Activated CD8-positive, alpha-beta memory T cell treated with anti-CD3 and anti-CD28 coated beads for 24 hours (primary cell): Measurements from ENCODE around the gene TP73.

Source experiments
- DNase-seq: peaks from one replicate; pipeline ENCODE4 v3.0.0-alpha.2; 2020

Gene TP73

DNA sequence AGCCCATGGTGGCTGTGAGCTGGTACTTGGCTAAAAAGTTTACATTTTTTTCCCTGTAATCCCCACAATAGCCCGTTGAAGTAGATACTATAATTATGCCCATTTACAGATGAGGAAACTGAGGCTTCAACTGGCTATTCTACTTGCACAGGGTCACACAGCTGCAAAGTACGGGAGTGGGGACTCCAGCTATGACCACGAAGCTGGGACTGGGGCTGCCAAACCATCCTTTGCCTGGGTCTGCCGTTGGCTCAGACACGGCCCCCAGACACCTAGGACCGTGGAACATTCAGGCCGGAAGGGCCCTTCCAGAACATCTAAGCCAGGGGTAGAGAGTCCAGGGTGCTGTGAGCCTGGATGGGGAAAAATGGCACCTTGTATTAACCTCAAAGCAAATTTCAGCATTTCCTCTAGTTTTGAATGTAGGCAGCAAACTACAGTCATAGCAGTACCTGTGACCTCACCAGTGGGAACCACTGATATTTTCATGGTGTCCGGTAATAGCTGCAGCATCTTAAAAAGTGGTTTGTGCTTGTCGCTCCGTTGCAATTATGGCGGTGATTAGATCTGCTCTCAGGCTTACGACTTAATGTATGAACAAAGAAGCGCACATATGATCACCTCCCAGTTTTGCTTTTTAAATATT lies 4.3 kb downstream of the TP73 start:
- no peak for DNase-seq

GRCh38 chr1:3657096-3657475 lies 4.8 kb downstream of the TP73 start:
- DNase-seq = no peak

- no peak for DNase-seq
These were observed 5.4 kb downstream of the TP73 start for GRCh38 chr1:3657578-3658230.

- DNase-seq = no peak
These were observed 5.9 kb downstream of the TP73 start for GRCh38 chr1:3658231-3658615.

DNA sequence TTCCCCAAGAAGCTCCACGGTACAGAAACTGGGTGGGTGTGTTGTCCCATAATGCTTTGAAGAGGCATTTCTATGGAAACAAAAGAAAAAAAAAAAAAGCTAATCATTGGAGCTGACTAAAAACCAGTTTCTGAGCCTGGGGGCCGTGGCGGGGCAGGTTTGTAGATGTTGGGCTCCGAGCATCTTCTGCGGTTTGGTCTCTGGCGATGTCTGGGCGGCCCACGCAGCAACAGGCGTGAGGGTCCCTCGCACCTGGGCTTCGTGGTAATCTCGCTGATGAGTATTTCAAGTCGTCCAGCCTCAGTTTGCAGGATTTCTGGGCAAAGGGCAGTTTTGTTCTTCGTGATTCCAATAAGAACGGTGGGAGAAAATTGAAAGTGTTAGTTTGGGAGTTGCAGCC lies 6.8 kb downstream of the TP73 start:
- no peak for DNase-seq

GRCh38 chr1:3660704-3661103 lies 8.4 kb downstream of the TP73 start:
- no peak for DNase-seq

DNA sequence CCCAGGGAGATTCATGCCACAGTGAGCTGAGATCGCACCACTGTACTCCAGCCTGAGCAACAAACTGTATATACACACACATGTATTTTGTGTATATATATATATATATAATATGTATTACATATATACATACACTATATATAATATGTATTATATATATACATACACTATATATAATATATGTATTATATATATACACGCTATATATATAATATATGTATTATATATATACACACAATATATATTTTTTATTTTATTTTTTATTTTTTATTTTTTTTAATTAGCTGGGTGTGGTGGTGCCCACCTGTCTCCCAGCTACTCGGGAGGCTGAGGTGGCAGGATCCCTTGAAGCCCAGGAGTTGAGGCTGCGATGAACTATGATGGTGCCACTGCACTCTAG lies 9.3 kb downstream of the TP73 start:
- DNase-seq = no peak

GRCh38 chr1:3662080-3662671 lies 9.9 kb downstream of the TP73 start:
- DNase-seq = no peak

DNA sequence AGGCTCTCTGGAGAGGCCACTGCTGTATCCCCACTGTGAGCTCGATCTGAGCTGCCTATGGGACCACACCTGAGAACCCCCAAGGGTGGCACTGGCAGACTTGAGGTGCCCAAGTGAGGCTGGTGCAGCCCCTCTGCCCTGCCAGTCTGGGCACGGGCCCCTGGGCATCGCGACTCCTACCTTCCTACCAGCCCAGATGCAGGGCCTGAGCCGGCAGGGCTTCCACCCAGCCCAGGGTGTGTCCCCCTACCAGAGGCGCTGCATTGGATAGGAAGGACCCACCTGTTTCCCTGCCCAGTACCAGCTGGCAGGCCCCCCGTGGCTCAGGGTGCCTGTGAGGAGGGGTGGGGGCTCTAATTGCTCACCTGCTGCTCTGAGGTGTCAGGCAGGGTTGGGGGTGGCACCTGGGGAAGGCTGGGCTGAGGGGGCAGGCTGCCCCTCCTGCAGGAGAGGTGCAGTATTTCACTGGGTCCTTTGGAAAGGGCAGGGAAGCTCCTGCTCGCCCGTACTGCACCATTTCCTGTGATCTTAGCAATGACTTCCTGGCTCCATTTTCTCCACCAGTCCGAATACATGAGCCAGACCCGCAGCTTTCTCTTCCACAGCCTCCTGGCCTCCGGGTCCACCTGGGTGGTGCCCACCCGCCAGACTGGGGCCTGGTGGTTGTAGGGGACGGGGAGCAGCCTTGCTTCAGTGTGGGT lies 11.8 kb downstream of the TP73 start:
- DNase-seq = no peak

GRCh38 chr1:3664700-3665375 lies 12.5 kb downstream of the TP73 start:
- DNase-seq = no peak

- no peak for DNase-seq
These were observed 15.8 kb downstream of the TP73 start for GRCh38 chr1:3668148-3668547.

GRCh38 chr1:3668585-3669300 lies 16.4 kb downstream of the TP73 start:
- DNase-seq = no peak

DNA sequence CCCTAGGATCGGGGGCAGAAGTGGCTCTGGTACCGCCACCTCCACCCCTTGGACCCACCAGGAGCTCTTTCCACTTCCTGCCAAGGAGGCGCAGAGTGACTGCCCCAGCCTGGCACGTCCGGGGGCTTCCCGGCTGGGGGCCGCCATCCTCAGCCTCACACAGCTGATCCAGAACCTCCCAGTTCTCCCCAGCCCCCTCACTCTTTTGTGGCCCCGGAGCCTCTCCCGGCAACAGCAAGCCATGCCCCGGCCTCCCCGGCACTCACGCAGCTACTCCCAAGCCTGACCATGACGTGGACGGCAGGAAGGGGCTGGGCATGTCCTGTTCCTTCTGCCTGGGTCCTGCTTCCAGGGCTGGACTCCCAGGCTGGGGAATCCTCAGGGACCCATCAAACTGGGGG lies 17.1 kb downstream of the TP73 start:
- no peak for DNase-seq

DNA sequence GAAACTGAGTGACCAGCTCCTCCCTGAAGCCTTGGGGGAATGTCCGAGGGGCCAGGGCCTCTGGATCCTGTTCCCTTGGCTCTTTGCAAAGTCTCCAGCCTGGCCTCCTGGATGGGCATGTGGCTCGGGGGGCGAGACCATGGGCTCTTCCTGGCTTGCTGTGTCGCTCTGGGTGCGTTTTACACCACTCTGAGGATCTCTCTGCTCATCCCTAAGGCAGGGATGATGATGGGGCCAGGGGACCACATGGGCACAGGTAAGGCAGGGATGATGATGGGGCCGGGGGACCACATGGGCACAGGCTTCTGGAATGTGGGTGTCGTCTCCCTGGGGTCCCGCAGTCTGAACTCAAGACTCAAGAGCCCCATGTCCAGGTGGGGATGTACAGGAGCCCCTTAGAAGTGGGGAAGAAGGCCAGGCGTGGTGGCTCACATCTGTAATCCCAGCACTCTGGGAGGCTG lies 17.7 kb downstream of the TP73 start:
- DNase-seq = no peak

DNA sequence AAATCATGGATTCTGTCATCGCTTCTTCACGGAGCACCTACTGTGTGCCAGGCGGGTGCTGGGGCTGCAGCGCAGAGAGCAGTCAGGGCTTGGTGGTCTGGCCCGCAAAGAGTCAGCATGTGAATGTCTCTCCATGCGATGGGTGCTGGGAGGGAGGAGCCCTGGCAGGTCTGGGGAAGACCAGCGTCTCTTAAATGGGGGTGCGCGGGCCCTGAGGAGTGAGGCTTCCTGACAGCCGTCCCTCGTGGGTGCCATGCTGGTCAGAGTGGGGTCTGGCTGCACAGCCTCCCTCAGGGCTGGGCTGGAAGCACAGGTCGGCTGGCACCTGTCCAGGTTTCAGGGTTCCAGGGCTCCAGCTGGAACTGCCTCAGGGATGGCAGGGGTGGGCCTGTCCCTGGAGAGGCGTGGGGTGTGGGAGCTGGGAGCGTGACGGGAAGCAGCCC lies 18.5 kb downstream of the TP73 start:
- no peak for DNase-seq

- no peak for DNase-seq
These were observed 19.3 kb downstream of the TP73 start for GRCh38 chr1:3671371-3672180.

DNA sequence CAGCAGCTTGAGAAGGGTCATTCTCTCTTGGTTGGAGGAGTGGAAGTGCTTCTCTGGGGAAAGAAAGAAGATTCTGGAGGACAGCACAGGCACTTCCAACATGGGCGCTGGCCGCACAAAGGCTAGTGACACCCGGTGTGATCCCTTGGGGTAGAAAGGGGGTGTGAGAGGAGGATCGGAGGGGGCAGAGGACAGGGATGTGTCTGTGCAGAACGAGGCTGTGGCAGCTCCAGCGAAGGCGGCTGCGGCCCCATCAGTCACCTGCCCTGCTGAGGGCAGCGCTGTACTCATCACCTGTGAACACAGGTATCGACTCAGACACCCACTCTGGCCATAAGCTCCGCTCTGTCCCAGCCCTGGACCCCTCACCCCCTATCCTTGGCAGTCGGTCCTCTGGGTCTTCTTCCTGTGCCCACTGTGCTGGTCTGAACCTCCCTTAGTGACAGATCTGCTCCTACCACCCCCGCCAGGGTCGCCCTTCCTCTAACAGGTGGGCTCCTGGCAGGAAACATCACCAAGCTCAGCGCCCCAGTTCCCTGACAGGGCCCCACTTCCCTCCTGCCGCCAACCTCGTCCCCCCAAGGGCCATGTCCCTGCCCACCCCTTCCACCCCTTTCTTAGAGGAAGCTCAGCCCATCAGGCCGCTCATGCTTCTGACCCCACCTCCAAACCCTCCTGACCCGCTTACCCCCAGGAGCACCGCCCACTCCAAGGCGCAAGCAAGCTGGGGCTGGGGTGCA lies 20.1 kb downstream of the TP73 start:
- no peak for DNase-seq

- DNase-seq = no peak
These were observed 20.6 kb downstream of the TP73 start for GRCh38 chr1:3672971-3673361.

GRCh38 chr1:3673381-3674099 lies 21.2 kb downstream of the TP73 start:
- no peak for DNase-seq
